Heart left ventricle (tissue), 16 donors: ENCODE results near the gene NRGN. TPM values are rescaled to one million over a fixed set of nuclear protein-coding genes. Genes with fewer than 3 reads are reported as not detected.

Experiments used
- ATAC-seq, 4 donors: fragments of 200-7000 bp; cut with Tn5 transposase; one replicate each; pipeline ENCODE4 v1.9.1; 2020 to 2022; ENCODE audit warnings: moderate library complexity in 4 of 4, mild to moderate bottlenecking in 3 of 4, moderate number of reproducible peaks in 1 of 4
- DNase-seq, 5 donors: peaks; one replicate each; pipeline ENCODE4 v3.0.0-alpha.2; 2020
- H3K27ac ChIP-seq, 12 donors: fragments of 200-600 bp; sonication (generic) in 4 of 12; one replicate each; pipeline versions ENCODE4 v1.5.0 to v1.8.0; 2016 to 2022; ENCODE audit warnings: mild to moderate bottlenecking in 2 of 12
- H3K27me3 ChIP-seq, 9 donors: fragments of 200-600 bp; sonication (generic) in 2 of 9; one replicate each; pipeline versions ENCODE4 v1.5.1 to v1.8.0; 2016 to 2022; ENCODE audit warnings: mild to moderate bottlenecking in 3 of 9
- H3K36me3 ChIP-seq, 9 donors: fragments of 200-600 bp; sonication (generic) in 2 of 9; one replicate each; pipeline versions ENCODE4 v1.5.0 to v1.8.0; 2018 to 2022; ENCODE audit warnings: mild to moderate bottlenecking in 2 of 9
- H3K4me1 ChIP-seq, 12 donors: fragments of 200-600 bp; sonication (generic) in 4 of 12; one replicate each; pipeline versions ENCODE4 v1.5.0 to v1.8.0; 2016 to 2022; ENCODE audit warnings: mild to moderate bottlenecking in 3 of 12
- H3K4me3 ChIP-seq, 12 donors: fragments of 200-600 bp; sonication (generic) in 4 of 12; one replicate each; pipeline versions ENCODE4 v1.5.0 to v1.8.0; 2017 to 2022; ENCODE audit warnings: mild to moderate bottlenecking in 9 of 12, moderate library complexity in 4 of 12
- H3K9me3 ChIP-seq, 12 donors: fragments of 200-600 bp; sonication (generic) in 4 of 12; one replicate each; pipeline versions ENCODE4 v1.5.0 to v1.8.0; 2016 to 2022; ENCODE audit warnings: mild to moderate bottlenecking in 1 of 12
- POLR2A ChIP-seq, 2 donors: fragments of 450-650 bp; IDR thresholded peaks; one replicate each; pipeline ENCODE4 v1.6.1; 2017; ENCODE audit warnings: antibody characterized with exemption in 2 of 2, mild to moderate bottlenecking in 2 of 2, moderate library complexity in 2 of 2
- WGBS, 4 donors: extraction: QIAGEN DNeasy Blood & Tissue Kit in 2 of 4; methylation state at CpG; one replicate each; pipeline versions ENCODE4 v1.1.5 to v1.1.7; 2013 to 2018; 5-methylcytosine and 5-hydroxymethylcytosine counted together
- intact Hi-C, 10 donors: fragments of 100-400 bp; cut with DNase I; formaldehyde crosslinking; loops; one replicate each; pipeline versions ENCODE4 v1.11.1 to v1.14.2; 2022
- polyA plus RNA-seq, 2 donors: library from polyadenylated mRNA; stranded (reverse); fragments of 200-250 nt; gene quantifications; one replicate each; pipeline ENCODE4 v1.2.3, GENCODE V29; 2013
- total RNA-seq, 9 donors: library from RNA; depleted of rRNA in 2 of 9; stranded (reverse); fragments of >200 nt in 2 of 9; fragmentation: NEBNext Ultra II Directional in 3 of 9; extraction: Animal tissue kit (Norgen Biotek cat#: 25700) in 3 of 9; gene quantifications; one replicate each; pipeline versions ENCODE4 v1.1.0 to v1.2.4, GENCODE V29; 2016 to 2023
- TF ChIP-seq, protein P1 (sequence below), 12 donors: fragments of 200-600 bp; sonication (generic) in 4 of 12; IDR thresholded peaks; one replicate each; pipeline versions ENCODE4 v1.5.0 to v1.8.0; 2018 to 2022; ENCODE audit warnings: antibody characterized with exemption in 12 of 12, mild to moderate bottlenecking in 5 of 12
- donor health status: ischemic (EF 13 %, LVEDD 7.1; RV severe dilation, severe dysfunction).
- donor health status: healthy with polysubstance abuse.
- donor health status: DM: no; HTN: yes; CAD: no.
- donor health status: DM: no; HTN: no; CAD: no.
- donor health status: ischemic (EF 25% LVEDD 6.9; RV normal size, moderate dysfunction).
- donor health status: ischemic (EF 25% LVEDD 5.7; RV mildly dilated, moderate dysfunction).
- donor health status: healthy.
- donor health status: DM: yes; HTN: yes; CAD: no.
- donor health status: ischemic (EF 35%, LVEDD 5.7; RV mildly dilated, moderate dysfunction).
- donor health status: nonischemic (EF 11% LVEDD 7.7; RV severe dilation, severe dysfunction).
- donor health status: DM: yes; HTN: yes; CAD: no.
- donor health status: PGD.
- donor health status: ischemic (EF 29% LVEDD 5.4; RV normal size, mild dysfunction).
- donor health status: nonischemic (EF 23%, LVEDD 6.1; RV moderate dilation, normal function).

The NRGN gene
- total and polyA plus RNA-seq, 11 donors, result 1.2 to 13.8 (median 4.0) TPM

DNA sequence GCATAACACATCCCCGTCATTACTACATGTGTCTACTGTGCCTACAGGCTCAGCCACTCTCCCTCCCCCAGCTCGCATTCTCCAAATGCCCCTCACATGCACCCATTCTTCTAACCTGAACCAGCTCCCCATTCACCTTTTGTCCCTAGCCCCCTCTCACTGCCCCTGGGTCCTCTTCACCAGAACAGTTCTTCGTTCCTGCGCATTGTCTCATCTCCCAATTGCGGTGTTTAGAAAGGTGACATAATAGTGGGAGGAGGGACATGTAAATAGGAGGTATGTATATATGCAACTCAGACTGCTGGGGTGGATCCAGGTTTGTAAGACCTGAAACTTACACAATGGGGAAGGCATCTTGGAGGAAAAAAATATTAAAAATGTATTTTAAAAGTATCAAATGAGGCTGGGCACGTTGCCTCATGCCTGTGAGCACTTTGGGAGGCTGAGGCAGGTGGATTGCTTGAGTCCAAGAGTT lies 17.0 kb downstream of the NRGN start:
- intact Hi-C loops, result loop anchor here in 1 of 10 donors (5.0 kb wide), 1 partner anchor 121 kb away; no protein-coding TSS in a partner anchor
- DNase-seq (no peak), ATAC-seq (no peak)
- TF ChIP-seq, protein P1, sequence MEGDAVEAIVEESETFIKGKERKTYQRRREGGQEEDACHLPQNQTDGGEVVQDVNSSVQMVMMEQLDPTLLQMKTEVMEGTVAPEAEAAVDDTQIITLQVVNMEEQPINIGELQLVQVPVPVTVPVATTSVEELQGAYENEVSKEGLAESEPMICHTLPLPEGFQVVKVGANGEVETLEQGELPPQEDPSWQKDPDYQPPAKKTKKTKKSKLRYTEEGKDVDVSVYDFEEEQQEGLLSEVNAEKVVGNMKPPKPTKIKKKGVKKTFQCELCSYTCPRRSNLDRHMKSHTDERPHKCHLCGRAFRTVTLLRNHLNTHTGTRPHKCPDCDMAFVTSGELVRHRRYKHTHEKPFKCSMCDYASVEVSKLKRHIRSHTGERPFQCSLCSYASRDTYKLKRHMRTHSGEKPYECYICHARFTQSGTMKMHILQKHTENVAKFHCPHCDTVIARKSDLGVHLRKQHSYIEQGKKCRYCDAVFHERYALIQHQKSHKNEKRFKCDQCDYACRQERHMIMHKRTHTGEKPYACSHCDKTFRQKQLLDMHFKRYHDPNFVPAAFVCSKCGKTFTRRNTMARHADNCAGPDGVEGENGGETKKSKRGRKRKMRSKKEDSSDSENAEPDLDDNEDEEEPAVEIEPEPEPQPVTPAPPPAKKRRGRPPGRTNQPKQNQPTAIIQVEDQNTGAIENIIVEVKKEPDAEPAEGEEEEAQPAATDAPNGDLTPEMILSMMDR (IDR thresholded peaks at IDR 0.05), result no peak
- TF ChIP-seq POLR2A (IDR thresholded peaks at IDR 0.05), result no peak
- Histone ChIP-seq H3K9me3 (no peaks in the 10 kb centered on the region), H3K4me3 (peak overlapping the region in 1 of 12 donors; percentile 12), H3K36me3 (peaks cover 0 to 63% (median 12%) of the 10 kb centered on the region in 9 donors), H3K27me3 (peaks cover 4 to 53% (median 39%) of the 10 kb centered on the region in 9 donors), H3K4me1 (peaks cover 0 to 84% (median 65%) of the 10 kb centered on the region in 12 donors), H3K27ac (peak overlapping the region in 2 of 12 donors; percentile 15 to 22)
- 21 to 46% (median 43%) methylated on average over 6 of the region's 6 CpGs for WGBS, 4 donors

DNA sequence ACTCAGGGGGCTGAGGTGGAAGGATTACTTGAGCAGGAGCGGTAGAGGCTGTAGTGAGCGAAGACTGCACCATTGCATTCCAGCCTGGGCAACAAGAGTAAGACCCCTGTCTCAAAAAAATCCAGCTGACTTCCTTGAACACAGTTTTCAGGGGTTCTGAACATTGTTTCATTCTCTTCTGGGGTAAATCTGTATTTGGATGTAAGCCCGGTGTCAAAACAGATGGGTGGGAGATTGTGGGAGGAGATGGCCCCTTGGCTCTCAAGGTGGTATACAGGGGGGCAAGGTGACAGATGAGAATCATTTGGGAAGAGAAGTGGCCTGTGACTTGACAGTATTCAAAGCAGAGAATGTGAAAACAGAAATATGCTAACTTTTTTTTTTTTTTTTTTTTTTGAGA lies 17.6 kb downstream of the NRGN start:
- H3K4me1 ChIP-seq, result peaks cover 0 to 84% (median 62%) of the 10 kb centered on the region in 12 donors
- peaks cover 0 to 57% (median 40%) of the 10 kb centered on the region in 9 donors for H3K27me3 ChIP-seq
- TF ChIP-seq, protein P1 (IDR thresholded peaks at IDR 0.05), result no peak
- no peak for TF ChIP-seq POLR2A (IDR thresholded peaks at IDR 0.05)
- H3K9me3 ChIP-seq, result no peaks in the 10 kb centered on the region
- H3K36me3 ChIP-seq, result peaks cover 0 to 57% (median 9%) of the 10 kb centered on the region in 9 donors
- intact Hi-C loops, result loop anchor here in 1 of 10 donors (5.0 kb wide), 1 partner anchor 120 kb away; no protein-coding TSS in a partner anchor
- no peak for DNase-seq
- 51 to 68% (median 59%) methylated on average over 3 of the region's 3 CpGs for WGBS, 4 donors
- peak overlapping the region in 1 of 12 donors; percentile 91 for H3K4me3 ChIP-seq
- peak overlapping the region in 5 of 12 donors; percentile 15 to 99 (median 22) for H3K27ac ChIP-seq
- ATAC-seq, result no peak

- 3 to 7% (median 5%) methylated on average over 24 to 53 of the region's 53 CpGs for WGBS, 4 donors
- DNase-seq (peak; percentile 73 to 90 (median 78)), ATAC-seq (peak; percentile 38 to 57 (median 54))
- Histone ChIP-seq H3K36me3 (peaks cover 0 to 46% (median 7%) of the 10 kb centered on the region in 9 donors), H3K4me3 (peak overlapping the region; percentile 25 to 95 (median 76)), H3K9me3 (no peaks in the 10 kb centered on the region), H3K4me1 (peaks cover 0 to 83% (median 58%) of the 10 kb centered on the region in 12 donors), H3K27ac (peak overlapping the region; percentile 69 to 99 (median 94)), H3K27me3 (peaks cover 0 to 64% (median 36%) of the 10 kb centered on the region in 9 donors)
- intact Hi-C loops, result loop anchor here in 1 of 10 donors (5.0 kb wide), 1 partner anchor 119 kb away; no protein-coding TSS in a partner anchor
- TF ChIP-seq POLR2A (IDR thresholded peaks at IDR 0.05), result no peak
- TF ChIP-seq, protein P1 (IDR thresholded peaks at IDR 0.05), result peak; percentile 50 to 77 (median 71)
Measured at GRCh38 chr11:124758355-124759265, 18.9 kb downstream of the NRGN start.
